Activated T-cell treated with anti-CD3 and anti-CD28 coated beads, Interleukin-2, amount 50 U/mL, for 1 hour (primary cell): ENCODE results near the gene PDK4.
"Not testable (repeated sequence)": the region's sequence is repeated elsewhere in the genome, so short reads cannot be mapped to it uniquely, and the experiment has no call there.

Source experiments
- DNase-seq: peaks from one replicate; pipeline ENCODE4 v3.0.0-alpha.2; 2020

The PDK4 gene

GRCh38 chr7:95596198-95597063 is at the start of gene PDK4:
Gene PDK4 (minus strand): TSS chr7:95596516. CDS start chr7:95596293, 223 bp downstream.
- no peak for DNase-seq

- DNase-seq: no peak
These were observed 45.9 kb upstream of the PDK4 start for GRCh38 chr7:95642173-95642572.

DNA sequence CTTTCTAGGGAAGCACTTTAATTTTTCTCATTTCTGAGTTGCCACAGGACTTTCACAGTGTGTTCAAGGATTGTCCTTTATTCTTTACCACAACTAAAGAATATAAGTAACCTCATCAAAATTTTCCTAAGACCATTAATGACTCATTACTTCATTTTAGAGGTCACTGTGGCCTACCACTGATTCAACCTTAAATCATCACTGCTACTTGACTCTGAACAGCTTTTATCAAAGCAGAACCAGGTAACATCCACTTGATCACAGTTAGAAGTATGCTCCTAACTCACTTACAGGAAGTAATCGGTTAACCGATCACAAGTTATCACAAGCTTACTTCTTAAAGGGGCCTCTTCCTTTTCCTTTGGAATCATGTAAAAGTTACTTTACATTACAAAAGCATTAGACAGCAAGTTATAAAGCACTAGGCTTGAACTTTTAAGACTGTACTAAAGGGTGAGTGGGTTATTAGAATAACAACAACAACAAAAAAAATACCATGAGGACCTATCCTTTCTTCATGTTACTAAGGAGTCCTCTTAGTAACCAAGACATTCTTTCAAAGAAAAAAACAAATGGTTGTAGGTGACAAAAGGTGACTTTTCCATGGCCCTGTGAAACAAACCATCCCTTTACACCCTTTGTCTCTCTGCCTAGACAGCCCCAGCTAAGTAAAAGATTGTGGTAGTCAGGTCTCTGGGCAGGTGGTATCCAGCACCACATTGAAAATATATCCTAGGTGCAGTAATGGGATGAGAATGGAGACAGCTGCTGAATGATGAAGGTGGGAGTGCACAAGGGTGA is 40.0 kb upstream of the PDK4 start:
- DNase-seq: no peak

DNA sequence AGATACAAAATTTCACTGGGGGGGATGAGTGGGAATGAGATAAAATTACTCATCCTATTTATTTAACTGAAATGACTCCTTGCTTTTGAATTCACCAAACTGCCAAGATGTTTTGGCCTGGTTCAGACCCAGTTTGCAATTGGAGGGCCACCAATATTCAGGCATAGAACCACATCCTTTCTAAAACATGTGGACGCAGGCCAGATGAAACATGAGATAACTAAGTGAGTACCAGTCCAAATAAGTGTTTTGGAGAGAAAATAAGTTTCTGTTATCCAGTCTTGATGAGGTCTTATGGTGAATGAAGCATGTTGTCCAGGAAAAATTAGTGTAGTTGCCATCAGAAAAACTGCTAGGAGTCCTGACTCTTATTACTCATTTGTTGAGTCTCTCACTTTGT is 36.3 kb upstream of the PDK4 start:
- no peak for DNase-seq

DNA sequence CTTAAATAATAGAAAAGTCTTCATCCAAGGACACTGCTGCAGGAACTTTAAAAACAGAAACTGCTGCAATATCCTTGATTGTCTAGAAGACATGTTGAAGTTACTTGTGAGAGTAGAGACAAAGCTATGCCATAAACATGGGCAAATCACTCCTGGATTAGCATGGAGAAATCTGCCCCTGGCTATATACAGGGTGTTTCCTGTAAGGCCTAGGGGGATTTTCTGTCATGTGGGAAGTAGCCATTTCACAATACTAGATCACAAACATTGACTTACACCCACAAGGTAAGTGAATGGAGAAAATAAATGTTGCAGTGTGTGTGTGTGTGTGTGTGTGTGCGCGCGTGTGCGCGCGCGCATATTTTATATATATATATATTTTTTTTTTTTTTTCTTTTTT is 35.2 kb upstream of the PDK4 start:
- no peak for DNase-seq

- no peak for DNase-seq
These were observed 34.6 kb upstream of the PDK4 start for GRCh38 chr7:95630702-95631458.

DNA sequence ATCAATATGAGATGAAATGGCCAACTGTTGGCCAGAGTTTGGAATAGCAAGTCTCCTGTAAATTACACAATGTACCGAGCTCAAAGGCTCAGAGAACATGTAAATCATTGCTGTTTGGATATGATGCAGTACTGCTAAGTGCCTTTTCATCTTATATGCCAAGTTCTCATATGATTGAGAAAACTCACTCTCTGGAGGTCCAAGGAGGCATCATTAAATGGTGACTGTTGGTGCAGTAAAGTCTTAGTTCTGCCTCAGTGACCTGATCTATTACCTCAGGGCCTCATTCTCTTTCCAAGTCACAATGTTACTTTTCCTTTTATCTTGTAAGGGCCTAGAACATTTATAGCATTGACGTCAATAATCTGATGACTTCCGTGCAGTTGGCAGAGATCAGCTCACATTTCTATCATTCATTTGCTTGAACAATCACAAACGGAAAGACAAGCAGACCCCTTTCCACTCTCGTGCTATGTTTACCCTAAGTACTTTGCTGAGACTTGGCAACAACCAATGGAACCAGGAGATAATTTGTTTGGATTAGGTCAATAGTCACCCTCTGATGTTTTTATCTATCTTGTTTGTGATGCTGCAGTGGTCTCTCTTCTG is 32.6 kb upstream of the PDK4 start:
- no peak for DNase-seq

DNA sequence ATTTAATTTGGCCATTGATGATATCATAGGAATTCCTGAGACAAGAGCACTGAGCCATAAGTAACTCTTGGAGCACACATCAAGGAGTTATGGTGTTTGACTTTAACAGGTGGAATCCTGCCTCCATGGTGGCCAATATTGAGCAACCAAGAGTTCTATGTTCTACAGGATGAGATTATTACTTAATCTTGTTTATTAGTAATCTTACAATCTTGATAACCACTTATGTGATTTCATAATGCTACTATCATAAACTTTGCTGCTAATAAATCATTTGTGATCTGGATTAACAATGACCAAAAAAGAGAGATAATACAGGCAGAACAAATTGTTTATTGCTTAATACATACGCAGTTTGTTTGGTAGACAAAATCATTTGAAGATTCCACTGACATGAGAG is 27.5 kb upstream of the PDK4 start:
- no peak for DNase-seq

DNA sequence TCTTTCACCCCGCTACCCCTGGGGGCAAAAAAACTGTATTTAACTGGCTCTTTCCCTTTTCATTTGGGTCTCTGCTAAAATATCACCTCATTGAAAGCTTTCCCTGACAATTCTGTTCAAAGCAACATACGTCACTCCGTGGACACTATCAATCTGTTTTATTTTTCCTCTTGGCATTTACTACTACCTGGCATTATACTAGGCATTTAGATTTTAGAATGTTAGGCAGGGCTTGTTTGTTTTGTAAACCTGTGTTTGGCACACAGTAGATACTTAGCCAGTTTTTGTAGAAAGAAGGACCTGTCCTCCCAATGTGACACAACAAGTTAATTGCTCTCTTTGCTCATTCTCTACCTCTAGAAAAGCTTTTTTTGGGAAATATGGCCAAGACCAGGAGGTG is 26.5 kb upstream of the PDK4 start:
- DNase-seq: no peak

DNA sequence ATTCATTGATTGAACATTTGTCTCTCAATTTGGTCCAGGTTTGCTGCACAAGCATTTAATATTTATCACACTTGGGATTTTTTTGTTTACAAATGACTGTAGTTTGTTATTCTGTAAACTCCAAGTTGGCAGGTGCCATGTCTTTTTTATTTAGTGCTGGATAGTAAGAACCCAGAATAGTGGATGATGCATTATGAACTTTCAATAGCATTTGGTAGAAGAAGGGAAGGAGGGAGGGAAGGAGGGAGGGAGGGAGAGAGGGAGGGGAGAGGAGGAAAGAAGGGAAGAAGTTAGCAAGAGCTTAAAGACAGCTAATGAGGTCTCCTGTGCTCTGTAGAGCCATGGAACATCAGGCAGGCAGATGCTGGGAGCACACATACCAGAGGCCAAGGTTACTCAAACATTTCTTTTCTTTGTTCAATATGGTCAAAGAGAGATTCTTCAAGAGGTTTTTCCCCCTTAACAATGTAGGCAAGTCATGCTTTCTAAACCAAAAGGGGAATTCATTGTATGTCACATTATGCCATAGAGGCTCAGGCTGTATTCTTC is 25.8 kb upstream of the PDK4 start:
- no peak for DNase-seq

DNA sequence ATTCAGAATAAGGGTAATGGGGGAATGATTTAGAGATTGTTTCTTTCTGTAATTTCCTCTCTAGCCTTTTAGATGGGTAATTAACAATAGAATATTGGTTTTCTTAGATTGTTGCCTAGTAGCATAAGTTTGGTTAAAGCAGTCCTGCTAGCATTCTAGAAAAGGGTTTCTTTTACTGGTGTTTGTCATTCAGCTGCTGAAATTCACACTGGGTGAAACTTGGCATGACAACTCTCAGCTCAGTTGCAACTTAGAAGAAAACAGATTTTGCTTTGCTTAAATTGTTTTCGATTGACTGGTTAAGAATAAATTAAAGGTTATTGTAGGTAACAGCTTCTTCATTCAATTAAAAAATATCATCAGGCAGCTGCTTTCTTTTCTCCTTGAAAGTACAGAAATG is 25.1 kb upstream of the PDK4 start:
- DNase-seq: no peak

- no peak for DNase-seq
These were observed 24.3 kb upstream of the PDK4 start for GRCh38 chr7:95620631-95621030.

GRCh38 chr7:95619921-95620320 is 23.6 kb upstream of the PDK4 start:
- DNase-seq: no peak

- no peak for DNase-seq
These were observed 23.2 kb upstream of the PDK4 start for GRCh38 chr7:95619517-95619916.

GRCh38 chr7:95614442-95614940 is 18.2 kb upstream of the PDK4 start:
- DNase-seq: no peak

DNA sequence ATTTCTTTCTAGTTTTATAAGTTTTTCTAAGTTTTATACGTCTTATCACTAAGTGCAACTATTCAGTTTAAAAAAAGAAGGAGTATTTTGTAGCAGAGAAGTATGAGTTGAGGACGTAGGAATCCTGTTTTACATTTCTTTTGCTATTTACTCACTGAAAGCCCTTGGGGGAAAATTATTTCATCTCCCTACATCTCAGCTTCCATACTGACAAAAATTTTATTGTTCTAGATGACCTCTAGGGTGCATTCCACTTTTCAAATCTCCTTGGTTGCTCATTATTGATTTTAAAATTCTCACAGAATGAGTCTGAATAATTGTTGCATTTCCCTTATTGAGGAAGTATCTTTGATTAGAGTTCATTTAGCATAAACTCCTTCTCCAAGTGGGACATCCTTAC is 14.9 kb upstream of the PDK4 start:
- DNase-seq: no peak

- DNase-seq: no peak
These were observed 13.1 kb upstream of the PDK4 start for GRCh38 chr7:95609277-95609971.

DNA sequence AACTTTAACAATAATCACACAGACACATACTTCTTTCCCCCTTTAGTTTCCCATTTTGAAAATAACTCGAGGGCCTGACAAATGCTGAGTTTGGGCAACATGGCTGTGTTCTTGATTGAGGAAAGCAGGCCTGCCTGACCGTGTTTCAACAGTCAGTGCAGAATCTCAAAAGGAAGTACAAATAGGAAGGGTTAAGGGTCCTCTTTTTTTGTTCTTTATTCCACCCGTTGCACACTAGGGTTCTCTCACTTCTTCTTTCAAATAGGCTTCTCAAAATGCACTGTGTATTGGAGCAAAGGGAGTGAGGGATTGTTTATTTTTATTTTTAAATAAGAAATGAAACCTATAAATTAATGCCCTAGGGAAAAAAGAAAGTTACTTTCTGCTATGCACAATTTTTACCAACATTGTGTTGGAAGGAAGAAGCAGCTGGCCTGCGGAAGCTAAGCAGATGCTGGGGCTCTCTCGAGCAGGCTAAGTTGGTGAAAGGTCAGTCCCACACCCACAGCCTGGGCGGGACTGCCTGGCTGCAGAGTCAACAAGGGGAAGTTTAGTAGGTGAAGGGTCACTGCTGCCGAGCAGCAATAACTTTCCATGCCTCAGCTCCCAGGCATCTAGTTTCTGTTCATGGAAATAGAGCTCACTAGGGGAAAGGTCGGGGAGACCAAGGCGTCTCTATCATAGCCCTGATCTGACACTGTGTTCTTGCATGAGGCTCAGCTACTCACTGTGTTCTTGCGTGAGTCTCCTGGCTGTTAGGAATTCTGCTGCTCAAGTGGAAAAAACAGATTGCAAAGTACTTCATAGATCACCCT is 12.2 kb upstream of the PDK4 start:
- DNase-seq: no peak

GRCh38 chr7:95607561-95607960 is 11.2 kb upstream of the PDK4 start:
- no peak for DNase-seq

DNA sequence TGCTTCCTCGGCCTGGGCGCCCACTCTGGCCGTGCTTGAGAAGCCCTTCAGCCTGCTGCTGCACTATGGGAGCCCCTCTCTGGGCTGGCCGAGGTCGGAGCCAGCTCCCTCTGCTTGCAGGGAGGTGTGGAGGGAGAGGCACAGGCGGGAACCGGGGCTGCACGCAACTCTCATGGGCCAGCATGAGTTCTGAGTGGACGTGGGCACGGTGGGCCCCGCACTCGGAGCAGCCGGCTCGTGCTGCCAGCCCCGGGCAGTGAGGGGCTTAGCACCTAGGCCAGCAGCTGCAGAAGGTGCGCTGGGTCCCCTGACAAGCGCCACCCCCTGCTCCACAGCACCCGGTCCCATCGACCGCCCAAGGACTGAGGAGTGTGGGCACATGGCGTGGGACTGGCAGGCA is 9.0 kb upstream of the PDK4 start:
- DNase-seq: no peak

GRCh38 chr7:95604811-95605210 is 8.5 kb upstream of the PDK4 start:
- DNase-seq: not testable (repeated sequence)
